H1 (cell line): ENCODE measurements around the gene YEATS2. TPM values are rescaled to one million over a fixed set of nuclear protein-coding genes. Genes with fewer than 3 reads are reported as not detected.

Experiments used
- CTCF ChIA-PET: fragments of 300-600 bp; sonication (Branson Sonifier 250); formaldehyde crosslinking; loops from one replicate; lab custom pipeline; 2021; ENCODE audit not compliant: partially characterized antibody; lab: Charles Lee
- POLR2A ChIA-PET: fragments of 300-600 bp; sonication (Branson Sonifier 250); formaldehyde crosslinking; loops from one replicate; lab custom pipeline; 2021; ENCODE audit warnings: inconsistent platforms; ENCODE audit not compliant: partially characterized antibody; lab: Charles Lee
- DNase-seq, 2 experiments: peaks; one replicate each; pipeline versions ENCODE4 v3.0.0 to v3.0.0-alpha.2; 2010 to 2022; ENCODE audit warnings: low spot score in 2 of 2, low read depth in 1 of 2, mixed read lengths in 1 of 2
- FAIRE-seq: peaks from 2 replicates; lab custom pipeline; 2011; peaks lifted over from hg19 to GRCh38; lab: Jason Lieb, UNC
- H2AFZ ChIP-seq: 2 replicates; pipeline ENCODE4 v1.8.1; 2012; ENCODE audit warnings: low read length, inconsistent platforms
- H2AK5ac ChIP-seq: 2 replicates; pipeline ENCODE4 v1.6.1; 2013; ENCODE audit warnings: low read depth, low read length
- H2BK120ac ChIP-seq: replicated peaks from 2 replicates; pipeline ENCODE3; 2013; ENCODE audit warnings: low read depth, low read length, inconsistent platforms
- H2BK12ac ChIP-seq: 2 replicates; pipeline ENCODE4 v1.6.1; 2013; ENCODE audit warnings: low read depth, low read length
- H2BK15ac ChIP-seq: 2 replicates; pipeline ENCODE4 v1.6.1; 2013; ENCODE audit warnings: low read length
- H2BK20ac ChIP-seq: 2 replicates; pipeline ENCODE4 v1.6.1; 2013; ENCODE audit warnings: low read length
- H2BK5ac ChIP-seq: 2 replicates; pipeline ENCODE4 v1.6.1; 2013; ENCODE audit warnings: low read depth, low read length
- H3K14ac ChIP-seq: 2 replicates; pipeline ENCODE4 v1.6.1; 2013; ENCODE audit warnings: inconsistent platforms; ENCODE audit not compliant: insufficient read length
- H3K18ac ChIP-seq: 2 replicates; pipeline ENCODE4 v1.6.1; 2013; ENCODE audit warnings: low read length; ENCODE audit errors: extremely low read depth
- H3K23ac ChIP-seq: 2 replicates; pipeline ENCODE4 v1.6.1; 2013; ENCODE audit warnings: inconsistent platforms; ENCODE audit not compliant: insufficient read length
- H3K23me2 ChIP-seq: 2 replicates; pipeline ENCODE4 v1.6.1; 2013; ENCODE audit warnings: low read depth, low read length
- H3K27ac ChIP-seq: 2 replicates; pipeline ENCODE4 v1.6.1; 2011; ENCODE audit warnings: low read depth, low read length, inconsistent platforms
- H3K27me3 ChIP-seq, 4 experiments: replicated peaks in 1 of 4; 1 replicate in 1 of 4; 2 replicates in 3 of 4; pipeline versions ENCODE4 v1.6.1 to v1.8.1; 2011 to 2013; ENCODE audit warnings: low read length in 3 of 4, mild to moderate bottlenecking in 3 of 4, inconsistent platforms in 2 of 4, mixed read lengths in 2 of 4, moderate library complexity in 1 of 4; ENCODE audit not compliant: control insufficient read depth in 3 of 4, insufficient read depth in 3 of 4; ENCODE audit errors: extremely low read depth in 1 of 4
- H3K36me3 ChIP-seq, 4 experiments: 2 replicates each; pipeline versions ENCODE4 v1.6.1 to v1.8.1; 2011 to 2013; ENCODE audit warnings: mild to moderate bottlenecking in 4 of 4, low read length in 3 of 4, moderate library complexity in 2 of 4, control low read depth in 1 of 4, inconsistent platforms in 1 of 4; ENCODE audit not compliant: insufficient read depth in 4 of 4, control insufficient read depth in 2 of 4
- H3K4ac ChIP-seq: replicated peaks from 2 replicates; pipeline ENCODE3; 2013; ENCODE audit warnings: low read length, low read depth, mixed read lengths, inconsistent platforms; ENCODE audit not compliant: insufficient read length
- H3K4me1 ChIP-seq, 4 experiments: replicated peaks in 1 of 4; 1 replicate in 1 of 4; 2 replicates in 3 of 4; pipeline versions ENCODE4 v1.6.1 to v1.8.1; 2011 to 2013; ENCODE audit warnings: low read length in 3 of 4, inconsistent platforms in 2 of 4, mixed read lengths in 1 of 4; ENCODE audit not compliant: insufficient read depth in 4 of 4, control insufficient read depth in 3 of 4
- H3K4me2 ChIP-seq, 2 experiments: 2 replicates each; pipeline versions ENCODE4 v1.6.1 to v1.8.1; 2011 to 2013; ENCODE audit warnings: low read depth in 2 of 2, low read length in 2 of 2, control low read depth in 1 of 2, inconsistent platforms in 1 of 2, mild to moderate bottlenecking in 1 of 2; ENCODE audit not compliant: insufficient read depth in 1 of 2
- H3K4me3 ChIP-seq, 4 experiments: fragments of 200-600, 300-600 bp in 1 of 4; sonication (generic), shearing (Covaris generic), sonication (Bioruptor Twin) in 1 of 4; 2 replicates each; pipeline versions ENCODE4 v1.5.1 to v1.8.1; 2011 to 2016; ENCODE audit warnings: low read length in 4 of 4, low read depth in 3 of 4, control low read depth in 2 of 4, inconsistent platforms in 2 of 4, mild to moderate bottlenecking in 2 of 4, mixed read lengths in 1 of 4, moderate library complexity in 1 of 4; ENCODE audit not compliant: insufficient read depth in 2 of 4; ENCODE audit errors: extremely low read depth in 1 of 4
- H3K56ac ChIP-seq: replicated peaks from 2 replicates; pipeline ENCODE3; 2013; ENCODE audit warnings: low read depth, mild to moderate bottlenecking, mixed read lengths, low read length, inconsistent platforms; ENCODE audit not compliant: insufficient read length
- H3K79me1 ChIP-seq: 2 replicates; pipeline ENCODE4 v1.6.1; 2013; ENCODE audit warnings: low read depth, low read length, control low read depth
- H3K79me2 ChIP-seq, 2 experiments: 2 replicates each; pipeline versions ENCODE4 v1.6.1 to v1.8.1; 2012 to 2013; ENCODE audit warnings: low read length in 2 of 2, mild to moderate bottlenecking in 2 of 2, inconsistent platforms in 1 of 2; ENCODE audit not compliant: insufficient read depth in 2 of 2, control insufficient read depth in 1 of 2
- H3K9ac ChIP-seq, 4 experiments: replicated peaks in 1 of 4; 1 replicate in 1 of 4; 2 replicates in 3 of 4; pipeline versions ENCODE4 v1.6.1 to v1.8.1; 2011 to 2013; ENCODE audit warnings: low read depth in 3 of 4, low read length in 3 of 4, control low read depth in 2 of 4, mild to moderate bottlenecking in 2 of 4, moderate library complexity in 2 of 4, inconsistent platforms in 1 of 4; ENCODE audit errors: extremely low read depth in 1 of 4
- H3K9me3 ChIP-seq, 2 experiments: 2 replicates each; pipeline versions ENCODE4 v1.6.1 to v1.8.1; 2012 to 2013; ENCODE audit warnings: mild to moderate bottlenecking in 2 of 2, moderate library complexity in 2 of 2, control low read depth in 1 of 2, inconsistent platforms in 1 of 2, low read depth in 1 of 2, low read length in 1 of 2, mixed read lengths in 1 of 2; ENCODE audit not compliant: insufficient read depth in 2 of 2
- H4K20me1 ChIP-seq, 2 experiments: replicated peaks in 1 of 2; 2 replicates each; pipeline versions ENCODE3 to v1.8.1; 2011 to 2013; ENCODE audit warnings: inconsistent platforms in 2 of 2, low read length in 2 of 2, mild to moderate bottlenecking in 1 of 2; ENCODE audit not compliant: insufficient read depth in 2 of 2, control insufficient read depth in 1 of 2
- H4K5ac ChIP-seq: 2 replicates; pipeline ENCODE4 v1.6.1; 2013; ENCODE audit warnings: low read length, low read depth, mixed read lengths, inconsistent platforms; ENCODE audit not compliant: insufficient read length
- H4K8ac ChIP-seq: 2 replicates; pipeline ENCODE4 v1.8.0; 2013; ENCODE audit warnings: mild to moderate bottlenecking, moderate library complexity, low read length, inconsistent platforms; ENCODE audit not compliant: insufficient read depth; ENCODE audit errors: extremely low read depth
- H4K91ac ChIP-seq: replicated peaks from 2 replicates; pipeline ENCODE3; 2013; ENCODE audit warnings: low read length, mixed read lengths, inconsistent platforms; ENCODE audit not compliant: insufficient read length
- JUND ChIP-seq: IDR thresholded peaks from 2 replicates; pipeline ENCODE4 v1.6.1; 2011; ENCODE audit warnings: mild to moderate bottlenecking, improper control_type of control experiment, low read length
- MAX ChIP-seq: IDR thresholded peaks from 2 replicates; pipeline ENCODE4 v1.6.1; 2012; ENCODE audit warnings: inconsistent platforms
- POLR2A ChIP-seq, 2 experiments: IDR thresholded peaks; 1 replicate in 1 of 2; 2 replicates in 1 of 2; pipeline ENCODE4 v1.6.1; 2011; ENCODE audit warnings: low read depth in 2 of 2, low read length in 2 of 2, mild to moderate bottlenecking in 2 of 2; ENCODE audit errors: control extremely low read depth in 1 of 2
- WGBS, 2 experiments: shearing (Covaris generic) in 1 of 2; methylation state at CpG; one replicate each; pipeline versions ENCODE4 v1.1.6 to v1.1.7; 2013 to 2015; ENCODE audit warnings: low lambda C conversion rate in 2 of 2, mixed read lengths in 2 of 2, inconsistent platforms in 1 of 2, low coverage in 1 of 2, missing lambda C conversion rate in 1 of 2; ENCODE audit not compliant: insufficient replicate concordance in 2 of 2, insufficient coverage in 1 of 2, insufficient read length in 1 of 2; ENCODE audit errors: extremely low coverage in 1 of 2, missing lambda C conversion rate in 1 of 2; 5-methylcytosine and 5-hydroxymethylcytosine counted together
- polyA plus RNA-seq, 7 experiments: library from polyadenylated mRNA; depleted of rRNA in 3 of 7; stranded (reverse) in 5 of 7; unstranded in 2 of 7; fragments of >200 nt in 5 of 7; fragments of 200-250 nt in 2 of 7; gene quantifications; 1 replicate in 5 of 7; 2 replicates in 1 of 7; 4 replicates in 1 of 7; pipeline versions ENCODE4 v1.2.1 to v1.2.3, GENCODE V29; 2011 to 2013; ENCODE audit warnings: missing spikeins in 2 of 7, mixed read lengths in 2 of 7
- total RNA-seq: library from RNA; stranded (reverse); fragmentation: NEBNext Ultra II Directional; extraction: Animal tissue kit (Norgen Biotek cat#: 25700); gene quantifications from 2 replicates; pipeline ENCODE4 v1.2.1, GENCODE V29; 2021

YEATS2 gene
- total and polyA plus RNA-seq, 2 of the 8 experiments (the other 6 are each of a cell fraction or from before 2014, with no cell fraction given): 35.3 to 53.7 TPM

DNA sequence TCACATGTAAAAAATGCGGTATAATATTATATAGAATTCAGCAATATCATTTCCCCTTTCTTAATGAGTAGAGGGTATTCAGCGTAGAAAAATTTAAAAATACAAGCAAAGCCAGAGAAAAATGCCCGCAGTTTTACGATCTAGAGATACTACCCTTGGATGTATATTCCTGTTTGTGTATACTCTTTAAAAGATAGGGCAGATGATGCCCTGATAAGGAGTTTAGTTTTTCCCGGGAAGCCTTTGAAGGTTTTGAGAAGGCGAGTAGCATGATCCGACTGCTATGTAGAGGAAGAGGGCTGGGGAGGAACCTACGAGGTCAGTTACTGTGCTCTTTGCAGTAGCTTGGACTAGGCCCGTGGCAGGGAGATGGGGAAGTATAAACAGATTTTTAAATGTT lies 1.2 kb downstream of the YEATS2 start:
- Histone ChIP-seq H3K56ac (no peak overlapping the region), H3K18ac (no peak overlapping the region), H2AK5ac (no peak overlapping the region), H2BK20ac (no peak overlapping the region), H4K5ac (no peak overlapping the region), H4K20me1 (peaks cover 6 to 9% of the 10 kb centered on the region in 2 experiments), H4K8ac (no peak overlapping the region), H4K91ac (no peak overlapping the region), H3K14ac (no peak overlapping the region), H3K9ac (peak overlapping the region; percentile 77 to 95 (median 92); a peak in 5 of 7 replicates), H3K23me2 (peaks cover 10% of the 10 kb centered on the region; the same call in 1 of the 2 replicates), H2BK12ac (no peak overlapping the region), H3K9me3 (no peaks in the 10 kb centered on the region), H3K27ac (no peak overlapping the region), H3K79me1 (peaks cover 2% of the 10 kb centered on the region; the same call in 1 of the 2 replicates), H2BK15ac (no peak overlapping the region), H2BK5ac (no peak overlapping the region; the same call in 1 of the 2 replicates), H2BK120ac (no peak overlapping the region), H3K4me1 (peaks cover 0 to 15% (median 3%) of the 10 kb centered on the region in 4 experiments; a peak in 4 of 7 replicates), H3K4me3 (peak overlapping the region; percentile 59 to 96 (median 94)), H3K4ac (no peak overlapping the region), H2AFZ (no peak overlapping the region), H3K23ac (no peak overlapping the region), H3K4me2 (peak overlapping the region; percentile 71 to 100), H3K36me3 (peaks cover 0 to 6% (median 0%) of the 10 kb centered on the region in 4 experiments; a peak in 2 of 8 replicates), H3K27me3 (no peaks in the 10 kb centered on the region), H3K79me2 (peaks cover 42 to 58% of the 10 kb centered on the region in 2 experiments)
- no peak for FAIRE-seq
- WGBS, 2 experiments: 7% methylated on average over 9 of the region's 9 CpGs; no CpG with 5 or more reads in 1 of the 2 experiments
- POLR2A ChIA-PET: interaction anchor here (1.0 to 3.5 kb wide), 7 partner anchors 11 to 268 kb away, joined by 3 to 33 read pairs (median 4); partner anchors contain the start of gene KLHL24
- DNase-seq: no peak
- TF ChIP-seq JUND (no peak), POLR2A (IDR thresholded peaks at IDR 0.05; ENCODE audit: control extremely low read depth in 1 of 2, low read depth in 2 of 2, low read length in 2 of 2) (no peak), MAX (no peak)
- CTCF ChIA-PET: interaction anchor here (0.7 to 1.0 kb wide), 3 partner anchors 16 to 166 kb away, joined by 3 to 4 read pairs (median 3); no protein-coding TSS in a partner anchor
